HT1080 (cell line): ENCODE measurements around the gene STH. TPM values are rescaled to one million over a fixed set of nuclear protein-coding genes. Genes with fewer than 3 reads are reported as not detected.

ENCODE experiments used
- DNase-seq: peaks from one replicate; pipeline ENCODE4 v3.0.0-alpha.2; 2015; ENCODE audit warnings: low read depth
- total RNA-seq: library from RNA; depleted of rRNA; stranded (reverse); fragments of >200 nt; shearing (Covaris generic); gene quantifications from 2 replicates; pipeline ENCODE4 v1.2.3, GENCODE V29; 2014

Gene STH
- total RNA-seq, 1 experiment from 2014 or later = not detected

DNA sequence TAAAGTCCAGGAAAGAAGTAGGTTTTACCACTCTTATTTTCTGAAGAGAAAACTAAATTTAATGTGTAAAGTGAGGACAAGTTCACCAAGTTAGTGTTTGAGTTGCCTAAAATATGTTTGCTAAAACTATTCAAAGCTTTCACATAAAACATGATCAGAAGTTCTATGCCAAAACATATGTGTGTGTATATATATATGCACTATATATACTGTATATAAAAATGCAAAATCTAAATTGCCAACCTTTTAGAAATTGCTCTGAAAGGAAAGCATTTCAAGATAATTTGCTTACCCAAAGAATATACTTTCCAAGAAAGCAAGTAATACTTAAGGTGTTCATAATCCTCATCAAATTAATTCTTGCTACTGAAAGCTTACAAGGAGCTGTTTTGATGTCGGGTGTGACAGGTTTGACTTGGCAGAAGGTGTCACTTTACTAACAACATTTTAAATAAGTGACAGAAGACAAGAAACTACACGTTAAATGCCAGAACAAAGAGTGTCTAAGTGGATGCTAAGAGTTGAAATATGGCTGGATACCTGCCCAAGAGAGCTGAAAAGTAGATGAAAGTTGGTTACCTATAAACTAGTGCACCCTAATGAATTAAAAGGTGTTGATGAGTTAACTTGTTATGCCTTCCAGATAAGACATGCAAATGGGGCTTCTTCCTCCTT, 32.3 kb upstream of the STH start:
- no peak for DNase-seq

DNA sequence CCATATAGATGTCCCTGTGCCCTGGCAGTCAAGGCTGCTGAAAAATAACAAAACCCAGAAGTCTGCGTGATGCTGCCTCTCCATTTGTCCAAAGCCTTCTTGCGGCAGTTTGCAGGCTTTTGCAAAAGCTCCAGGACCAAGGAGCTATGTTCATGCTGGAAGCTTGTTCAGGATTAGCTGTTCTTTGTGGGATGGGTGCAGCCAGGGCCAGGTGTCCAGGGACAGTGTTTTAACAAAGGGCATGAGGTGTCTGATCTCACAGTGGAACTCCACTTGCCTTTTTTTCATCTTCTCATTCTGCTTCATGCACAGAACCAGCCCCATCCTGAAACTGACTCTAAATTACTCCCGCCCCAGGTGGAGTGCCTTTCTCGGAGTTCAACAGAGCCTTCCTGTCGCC, 31.7 kb upstream of the STH start:
- no peak for DNase-seq

DNA sequence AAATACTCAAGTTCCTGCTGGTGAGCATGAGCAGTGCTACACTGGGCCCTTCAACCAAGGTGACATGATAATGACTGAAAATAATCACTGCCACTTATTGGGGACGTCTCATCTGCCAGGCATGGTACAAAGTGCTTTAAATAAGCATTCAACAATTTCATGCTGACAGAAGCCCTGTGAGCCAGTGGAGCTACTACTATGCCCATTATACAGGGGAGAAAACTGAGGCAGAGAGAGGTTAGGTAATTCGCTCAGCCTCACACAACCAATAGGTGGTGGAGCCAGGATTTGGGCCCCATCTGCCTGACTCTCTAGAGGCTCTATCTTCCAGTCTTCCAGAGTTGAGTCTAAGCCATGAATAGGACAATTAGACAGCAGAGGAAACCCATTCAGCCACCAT, 30.3 kb upstream of the STH start:
- DNase-seq = no peak

DNA sequence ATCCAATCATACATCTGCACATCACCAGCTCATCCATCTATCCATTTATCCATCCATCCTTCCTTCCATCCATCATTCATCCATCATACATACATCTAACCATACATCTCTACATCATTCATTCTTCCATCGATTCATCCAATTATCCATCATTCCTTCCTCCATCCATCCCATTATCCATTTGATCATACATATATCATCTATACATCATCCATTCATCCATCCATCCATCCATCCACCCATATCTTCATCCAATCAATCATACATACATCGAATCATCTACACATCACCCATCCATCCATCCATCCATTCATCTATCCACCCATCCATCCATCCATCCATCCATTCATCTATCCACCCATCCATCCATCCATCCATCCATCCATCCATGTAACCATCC, 29.3 kb upstream of the STH start:
- DNase-seq = no peak

DNA sequence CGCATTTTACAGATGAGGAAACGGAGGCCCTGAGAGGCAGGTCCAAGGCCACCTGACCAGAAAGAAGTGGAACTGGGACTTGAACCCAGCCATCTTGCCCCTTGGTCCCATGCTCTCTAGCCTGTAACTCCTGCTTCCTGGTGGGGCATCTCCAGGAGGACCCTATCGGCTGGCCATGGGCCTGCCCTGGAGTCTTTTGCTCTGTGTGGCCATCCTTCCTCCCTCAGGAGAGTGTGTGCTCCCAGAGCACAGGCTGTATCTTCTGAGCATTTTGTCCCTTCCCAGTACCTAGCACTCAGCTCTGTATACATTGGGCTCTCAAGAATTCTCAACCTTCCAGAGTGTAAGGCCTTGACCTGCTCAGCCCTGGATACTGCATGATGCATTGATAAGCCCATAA, 28.4 kb upstream of the STH start:
- no peak for DNase-seq

DNA sequence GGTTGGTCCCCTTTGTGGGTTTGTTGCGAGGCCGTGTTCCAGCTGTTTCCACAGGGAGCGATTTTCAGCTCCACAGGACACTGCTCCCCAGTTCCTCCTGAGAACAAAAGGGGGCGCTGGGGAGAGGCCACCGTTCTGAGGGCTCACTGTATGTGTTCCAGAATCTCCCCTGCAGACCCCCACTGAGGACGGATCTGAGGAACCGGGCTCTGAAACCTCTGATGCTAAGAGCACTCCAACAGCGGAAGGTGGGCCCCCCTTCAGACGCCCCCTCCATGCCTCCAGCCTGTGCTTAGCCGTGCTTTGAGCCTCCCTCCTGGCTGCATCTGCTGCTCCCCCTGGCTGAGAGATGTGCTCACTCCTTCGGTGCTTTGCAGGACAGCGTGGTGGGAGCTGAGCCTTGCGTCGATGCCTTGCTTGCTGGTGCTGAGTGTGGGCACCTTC, 27.3 kb upstream of the STH start:
- DNase-seq = no peak

DNA sequence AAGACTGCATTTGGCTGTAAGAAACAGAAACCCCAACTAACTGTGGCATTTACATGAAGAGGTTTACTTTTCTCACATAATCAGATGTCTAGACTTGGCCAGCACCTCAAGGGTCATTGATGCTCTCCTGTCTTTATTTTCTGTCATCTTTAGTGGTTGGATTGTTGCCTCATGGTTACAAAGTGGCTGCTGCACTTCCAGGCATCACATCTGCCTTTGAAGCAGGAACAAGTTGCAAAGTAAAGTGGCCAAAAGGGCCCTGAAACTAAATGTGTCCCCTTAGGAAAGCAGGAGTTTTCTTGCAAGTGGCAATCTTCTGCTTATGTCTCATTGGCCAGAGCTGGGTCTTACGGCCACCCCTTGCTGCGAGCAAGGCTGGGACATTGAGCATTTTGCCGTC, 26.5 kb upstream of the STH start:
- DNase-seq = no peak

DNA sequence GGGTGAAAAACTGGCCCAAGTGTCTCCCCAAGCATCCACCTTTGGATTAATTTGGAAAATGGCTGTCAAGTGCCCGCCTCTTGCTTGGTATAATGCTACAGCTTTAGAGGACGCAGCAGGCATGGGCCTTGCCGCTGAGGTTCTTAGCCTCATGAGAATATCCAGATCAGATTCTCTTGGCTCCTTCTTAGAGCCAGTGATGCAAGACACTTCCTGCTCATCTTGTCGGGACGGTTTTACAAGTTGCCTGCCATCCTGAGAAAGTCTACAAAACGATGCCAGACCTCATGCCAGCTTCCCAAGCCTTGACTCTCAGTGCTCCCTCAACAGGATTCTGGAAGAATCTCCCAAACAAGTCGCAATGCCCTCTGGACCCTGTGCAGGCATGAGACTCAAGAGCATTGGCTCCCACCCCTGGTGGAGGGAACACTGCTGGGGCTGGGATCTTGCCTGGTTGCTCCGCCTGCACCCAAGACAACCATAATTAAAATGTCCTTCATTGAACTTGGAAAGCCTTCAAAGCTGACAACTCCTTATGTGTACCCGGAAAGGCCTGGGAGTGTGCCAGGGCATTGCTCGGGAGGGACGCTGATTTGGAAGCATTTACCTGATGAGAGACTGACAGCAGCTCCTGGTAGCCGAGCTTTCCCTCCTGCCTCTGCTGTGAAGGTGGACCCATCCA, 25.8 kb upstream of the STH start:
- no peak for DNase-seq

DNA sequence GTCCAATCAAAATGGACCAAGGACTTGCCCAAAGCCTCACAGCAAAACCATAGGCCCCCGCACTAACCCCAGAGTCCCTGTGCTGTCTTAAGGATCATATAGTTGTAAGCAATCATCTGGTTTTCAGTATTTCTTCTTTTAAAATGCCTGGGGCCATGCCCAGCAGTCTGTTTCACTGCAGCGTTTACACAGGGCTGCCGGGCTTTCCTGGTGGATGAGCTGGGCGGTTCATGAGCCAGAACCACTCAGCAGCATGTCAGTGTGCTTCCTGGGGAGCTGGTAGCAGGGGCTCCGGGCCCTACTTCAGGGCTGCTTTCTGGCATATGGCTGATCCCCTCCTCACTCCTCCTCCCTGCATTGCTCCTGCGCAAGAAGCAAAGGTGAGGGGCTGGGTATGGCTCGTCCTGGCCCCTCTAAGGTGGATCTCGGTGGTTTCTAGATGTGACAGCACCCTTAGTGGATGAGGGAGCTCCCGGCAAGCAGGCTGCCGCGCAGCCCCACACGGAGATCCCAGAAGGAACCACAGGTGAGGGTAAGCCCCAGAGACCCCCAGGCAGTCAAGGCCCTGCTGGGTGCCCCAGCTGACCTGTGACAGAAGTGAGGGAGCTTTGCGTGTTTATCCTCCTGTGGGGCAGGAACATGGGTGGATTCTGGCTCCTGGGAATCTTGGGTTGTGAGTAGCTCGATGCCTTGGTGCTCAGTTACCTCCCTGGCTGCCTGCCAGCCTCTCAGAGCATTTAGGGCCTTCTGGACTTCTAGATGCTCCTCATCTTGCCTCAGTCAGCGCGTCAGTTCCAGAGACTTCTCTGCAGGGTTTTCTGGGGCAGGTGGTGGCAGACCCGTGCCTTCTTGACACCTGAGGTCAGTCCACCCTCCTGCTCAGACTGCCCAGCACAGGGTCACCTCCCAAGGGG, 24.8 kb upstream of the STH start:
- DNase-seq = no peak

DNA sequence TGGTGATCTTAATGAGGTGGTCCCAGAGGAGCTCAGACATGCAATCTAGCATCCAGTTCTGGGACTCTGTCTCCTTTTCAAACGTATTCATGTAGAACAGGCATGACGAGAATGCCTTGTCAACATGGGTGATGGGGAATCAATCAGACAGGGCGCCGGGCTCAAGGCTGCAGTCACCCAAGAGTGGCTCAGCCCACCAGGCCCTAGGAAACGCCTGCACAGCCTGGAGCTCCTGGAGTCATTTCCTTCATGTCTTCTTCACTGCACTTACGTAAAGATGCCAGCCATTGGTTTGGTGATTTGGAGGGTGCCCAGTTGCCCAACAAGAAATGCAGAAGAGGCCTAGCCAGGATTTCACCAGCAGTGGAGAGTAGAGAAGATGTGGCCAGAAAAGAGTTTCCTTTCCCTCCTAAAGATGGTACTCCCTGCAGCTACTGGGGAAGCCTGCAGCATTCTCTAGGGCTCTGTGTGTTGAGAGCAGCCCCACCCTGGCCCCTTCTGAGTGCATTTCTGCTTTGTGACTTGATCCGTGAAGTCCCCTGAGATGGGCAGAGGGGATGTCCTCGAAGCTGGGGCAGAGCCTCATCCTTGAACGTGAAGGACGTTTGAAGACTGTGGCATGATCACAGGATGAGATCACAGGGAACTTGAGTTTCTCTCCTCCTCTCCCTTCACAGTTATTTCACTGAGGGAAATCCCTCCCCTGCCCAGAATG, 24.0 kb upstream of the STH start:
- no peak for DNase-seq

DNA sequence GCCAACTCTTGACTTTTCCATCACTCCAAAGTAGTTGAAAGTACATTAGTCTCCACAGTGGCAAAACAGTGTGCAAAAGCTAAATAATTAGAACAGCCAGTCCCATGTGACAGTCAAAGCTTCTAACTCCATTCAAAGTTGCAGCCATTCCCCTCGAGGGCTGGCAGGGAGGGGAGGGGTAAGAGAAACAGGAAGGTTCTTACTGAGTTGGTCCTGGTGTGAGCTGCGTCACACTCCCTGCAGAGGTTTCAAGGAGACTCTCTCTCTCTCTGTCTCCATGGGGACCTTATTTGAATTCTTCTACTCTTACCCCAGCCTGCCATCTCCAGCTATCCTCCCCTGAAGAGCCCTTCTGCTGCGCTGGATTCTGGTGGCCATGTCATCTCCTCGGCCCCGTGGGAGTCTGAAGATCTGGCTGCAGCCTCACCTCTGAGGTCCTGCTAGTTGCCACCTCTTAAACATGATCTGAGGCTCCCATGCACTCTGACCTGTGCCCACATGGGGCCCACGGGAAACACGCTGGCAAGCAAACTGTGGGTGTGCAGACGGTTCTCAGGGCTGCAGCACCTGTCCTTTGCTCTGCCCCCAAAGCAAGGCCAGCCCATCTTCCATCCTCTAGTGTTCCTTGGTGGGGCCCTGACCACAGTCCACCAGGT, 23.3 kb upstream of the STH start:
- DNase-seq = no peak

DNA sequence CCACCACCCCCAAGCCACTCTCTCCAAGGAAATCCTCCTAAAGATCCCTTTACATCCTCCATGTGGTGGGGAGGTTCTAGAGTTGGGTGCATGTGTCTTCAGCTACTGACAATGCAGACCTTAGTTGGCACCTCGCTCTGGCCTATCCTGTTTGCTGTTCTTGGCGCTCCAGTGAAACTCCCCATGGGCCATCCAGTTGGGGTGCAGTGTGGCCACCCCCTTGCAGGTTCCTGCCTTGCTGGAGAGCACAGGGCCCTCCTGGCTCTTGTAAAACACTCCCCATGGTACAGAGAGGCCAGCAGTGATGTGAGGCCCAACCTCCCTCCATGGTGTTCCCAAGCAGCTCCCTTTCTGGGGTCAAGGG, 22.7 kb upstream of the STH start:
- DNase-seq = no peak

DNA sequence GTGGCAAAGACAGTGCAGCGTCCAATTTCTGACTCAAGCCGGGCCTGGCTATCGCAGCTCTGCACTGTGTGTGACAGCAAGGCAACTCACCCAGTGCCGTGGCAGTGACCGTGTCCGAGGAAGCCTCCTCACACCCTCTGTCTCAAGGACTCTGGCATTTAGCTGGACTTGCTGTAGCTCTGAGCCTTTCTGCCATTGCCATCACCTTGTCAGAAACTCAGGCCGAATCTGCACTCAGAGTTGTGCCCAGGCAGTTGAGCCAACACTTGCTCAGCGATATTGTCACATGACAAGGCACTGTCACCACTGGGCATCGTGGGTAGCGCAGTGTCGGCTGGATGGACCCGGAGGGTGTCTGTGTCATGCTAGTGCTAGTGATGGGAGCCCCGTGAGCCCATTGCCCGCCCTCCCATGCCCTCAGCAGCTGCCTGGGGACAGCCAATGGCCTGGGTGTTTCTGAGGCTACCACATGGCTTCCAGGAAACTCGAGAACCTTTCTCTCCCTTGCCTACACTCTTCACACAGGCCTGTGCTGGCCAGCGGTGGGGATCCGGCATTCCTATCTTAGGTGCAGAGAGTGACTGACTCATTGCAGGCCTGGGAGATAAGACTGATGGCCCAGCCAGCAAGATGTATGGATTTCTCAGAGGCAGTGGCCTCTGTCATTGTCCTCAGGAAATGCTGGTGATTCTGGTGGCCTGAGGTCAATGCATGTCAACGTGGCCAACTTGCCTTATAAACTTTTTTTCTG, 22.1 kb upstream of the STH start:
- peak; percentile 25 for DNase-seq

DNA sequence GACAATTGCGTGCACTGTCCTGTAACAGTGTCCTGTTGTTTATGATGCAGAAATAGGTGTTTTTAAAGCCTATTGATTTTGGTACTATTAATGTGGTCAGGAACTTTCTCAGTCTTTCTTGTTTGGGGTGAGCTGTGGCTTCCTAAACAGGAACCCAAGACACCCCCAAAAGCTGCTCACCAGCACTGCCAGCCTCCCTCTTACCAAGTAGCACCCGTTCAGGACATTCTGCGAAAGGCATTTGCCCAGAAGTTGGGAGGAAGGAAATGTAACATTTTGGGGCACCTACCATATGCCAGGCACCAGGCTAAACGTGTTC, 21.6 kb upstream of the STH start:
- DNase-seq = no peak

DNA sequence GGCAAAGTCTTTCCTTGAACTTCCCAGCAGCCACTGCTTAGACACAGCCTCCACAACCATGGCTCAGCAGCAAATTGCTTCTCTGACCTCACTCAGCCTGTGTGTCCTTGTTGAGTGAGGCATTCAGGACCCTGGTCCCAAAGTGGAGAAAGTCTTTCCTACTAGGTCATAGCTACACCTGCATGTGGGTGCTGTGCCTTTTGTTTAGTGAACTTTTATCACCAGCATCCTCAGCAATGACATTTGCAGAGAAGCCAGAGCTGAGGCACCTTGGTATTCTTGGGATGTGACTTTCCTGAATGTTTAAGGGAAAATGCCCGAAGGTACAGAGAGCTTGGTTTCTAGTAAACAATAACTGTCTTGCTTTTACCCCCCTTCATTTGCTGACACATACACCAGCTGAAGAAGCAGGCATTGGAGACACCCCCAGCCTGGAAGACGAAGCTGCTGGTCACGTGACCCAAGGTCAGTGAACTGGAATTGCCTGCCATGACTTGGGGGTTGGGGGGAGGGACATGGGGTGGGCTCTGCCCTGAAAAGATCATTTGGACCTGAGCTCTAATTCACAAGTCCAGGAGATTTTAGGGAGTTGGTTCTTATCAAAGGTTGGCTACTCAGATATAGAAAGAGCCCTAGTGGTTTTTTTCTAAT, 20.9 kb upstream of the STH start:
- DNase-seq = no peak

DNA sequence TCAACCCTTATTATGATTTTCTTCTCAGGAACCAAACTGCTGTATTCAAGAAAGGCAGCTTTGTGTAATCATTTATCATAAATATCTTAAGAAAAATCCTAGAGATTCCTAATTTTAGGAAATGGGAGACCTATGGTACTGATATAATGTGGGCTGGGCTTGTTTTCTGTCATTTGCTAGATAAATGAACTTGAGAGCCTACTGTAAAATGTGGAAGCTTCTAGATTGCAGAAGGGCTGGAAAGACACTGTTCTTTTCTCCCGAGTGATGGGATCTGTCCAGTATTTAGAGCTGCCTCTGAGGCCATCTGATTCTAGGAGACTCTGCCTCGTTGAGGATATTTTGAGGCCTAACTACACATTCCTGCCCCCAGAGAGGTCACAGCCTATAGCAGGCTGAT, 19.9 kb upstream of the STH start:
- no peak for DNase-seq

DNA sequence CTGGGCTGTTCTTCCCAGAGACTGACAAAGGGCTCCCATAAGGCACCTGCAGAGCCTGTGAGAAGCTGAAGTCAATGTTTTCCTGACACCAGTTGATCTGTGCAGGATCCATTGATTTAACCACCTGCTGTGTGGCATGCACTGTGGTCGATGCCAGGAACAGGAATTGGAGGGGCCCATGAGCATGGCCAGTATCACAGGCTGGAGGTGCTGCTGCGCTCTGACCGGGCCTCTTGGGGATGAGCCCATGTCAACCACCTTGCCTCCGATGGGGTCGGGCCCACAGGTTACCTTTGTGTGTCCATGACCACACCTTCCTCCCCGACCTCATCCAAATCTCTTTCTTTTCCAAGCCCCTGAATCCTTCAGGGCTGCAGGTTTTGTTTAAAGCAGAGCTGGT, 18.2 kb upstream of the STH start:
- no peak for DNase-seq

DNA sequence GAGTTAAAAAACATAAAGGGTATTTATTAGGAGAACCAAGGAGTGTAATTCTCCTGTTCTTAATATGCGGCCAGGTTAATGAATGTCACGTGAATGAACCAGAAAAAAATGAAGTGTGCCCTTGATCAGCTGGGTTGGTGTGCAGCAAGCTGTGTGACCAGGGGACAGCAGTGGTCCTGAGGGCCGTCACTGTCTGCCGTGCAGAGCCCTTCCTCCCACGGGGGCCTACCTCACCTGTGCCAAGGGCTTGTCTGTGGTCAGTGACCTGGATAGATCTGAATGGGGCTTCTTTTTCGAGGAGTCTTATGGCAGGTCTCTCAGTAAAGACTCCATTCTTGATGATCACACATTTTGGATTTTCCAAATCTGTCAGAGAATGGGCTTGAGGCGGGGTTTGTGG, 17.7 kb upstream of the STH start:
- no peak for DNase-seq

DNA sequence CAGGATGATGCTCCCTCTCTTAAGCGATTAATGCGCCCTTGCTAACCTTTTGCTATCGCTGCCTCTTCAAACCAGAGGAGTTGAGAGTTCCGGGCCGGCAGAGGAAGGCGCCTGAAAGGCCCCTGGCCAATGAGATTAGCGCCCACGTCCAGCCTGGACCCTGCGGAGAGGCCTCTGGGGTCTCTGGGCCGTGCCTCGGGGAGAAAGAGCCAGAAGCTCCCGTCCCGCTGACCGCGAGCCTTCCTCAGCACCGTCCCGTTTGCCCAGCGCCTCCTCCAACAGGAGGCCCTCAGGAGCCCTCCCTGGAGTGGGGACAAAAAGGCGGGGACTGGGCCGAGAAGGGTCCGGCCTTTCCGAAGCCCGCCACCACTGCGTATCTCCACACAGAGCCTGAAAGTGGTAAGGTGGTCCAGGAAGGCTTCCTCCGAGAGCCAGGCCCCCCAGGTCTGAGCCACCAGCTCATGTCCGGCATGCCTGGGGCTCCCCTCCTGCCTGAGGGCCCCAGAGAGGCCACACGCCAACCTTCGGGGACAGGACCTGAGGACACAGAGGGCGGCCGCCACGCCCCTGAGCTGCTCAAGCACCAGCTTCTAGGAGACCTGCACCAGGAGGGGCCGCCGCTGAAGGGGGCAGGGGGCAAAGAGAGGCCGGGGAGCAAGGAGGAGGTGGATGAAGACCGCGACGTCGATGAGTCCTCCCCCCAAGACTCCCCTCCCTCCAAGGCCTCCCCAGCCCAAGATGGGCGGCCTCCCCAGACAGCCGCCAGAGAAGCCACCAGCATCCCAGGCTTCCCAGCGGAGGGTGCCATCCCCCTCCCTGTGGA, 16.0 kb upstream of the STH start:
- DNase-seq = no peak
